Lung (tissue), 12 donors: ENCODE data around the gene PDS5B. TPM values are rescaled to one million over a fixed set of nuclear protein-coding genes. Genes with fewer than 3 reads are reported as not detected.

Experiments used
- ATAC-seq: fragments of 200-7000 bp; cut with Tn5 transposase; one replicate; pipeline ENCODE4 v1.9.1; 2020; ENCODE audit warnings: moderate number of reproducible peaks; ENCODE audit not compliant: insufficient read depth, low FRiP score
- DNase-seq, 3 donors: peaks; one replicate each; pipeline ENCODE4 v3.0.0-alpha.2; 2013 to 2017
- H3K27ac ChIP-seq, 2 donors: one replicate each; pipeline ENCODE4 v1.5.1; 2013; ENCODE audit warnings: mild to moderate bottlenecking in 2 of 2, moderate library complexity in 2 of 2, control low read depth in 1 of 2, inconsistent platforms in 1 of 2, low read depth in 1 of 2, low read length in 1 of 2
- H3K27me3 ChIP-seq, 3 donors: one replicate each; pipeline ENCODE4 v1.5.1; 2013; ENCODE audit warnings: low read length in 2 of 3; ENCODE audit not compliant: control insufficient read depth in 3 of 3, insufficient read depth in 3 of 3
- H3K36me3 ChIP-seq, 4 donors: one replicate each; pipeline ENCODE4 v1.5.1; 2013; ENCODE audit warnings: low read length in 4 of 4, mild to moderate bottlenecking in 1 of 4, moderate library complexity in 1 of 4; ENCODE audit not compliant: control insufficient read depth in 4 of 4, insufficient read depth in 4 of 4
- H3K4me1 ChIP-seq, 5 donors: one replicate each; pipeline ENCODE4 v1.5.1; 2013; ENCODE audit warnings: low read length in 5 of 5, mild to moderate bottlenecking in 2 of 5, moderate library complexity in 1 of 5; ENCODE audit not compliant: control insufficient read depth in 5 of 5, insufficient read depth in 5 of 5
- H3K4me3 ChIP-seq: one replicate; pipeline ENCODE4 v1.5.1; 2013; ENCODE audit warnings: mild to moderate bottlenecking, control low read depth, moderate library complexity
- H3K9ac ChIP-seq, 2 donors: one replicate each; pipeline ENCODE4 v1.5.1; 2013; ENCODE audit warnings: low read length in 2 of 2, control low read depth in 1 of 2; ENCODE audit not compliant: insufficient read depth in 1 of 2
- H3K9me3 ChIP-seq, 4 donors: one replicate each; pipeline ENCODE4 v1.5.1; 2013; ENCODE audit warnings: low read length in 3 of 4, mild to moderate bottlenecking in 1 of 4, moderate library complexity in 1 of 4; ENCODE audit not compliant: control insufficient read depth in 4 of 4, insufficient read depth in 3 of 4
- CTCF ChIP-seq: IDR thresholded peaks from 2 replicates; pipeline ENCODE4 v1.5.1; 2012; ENCODE audit warnings: mild to moderate bottlenecking; ENCODE audit errors: control extremely low read depth, extremely low read depth
- WGBS, 2 donors: extraction: QIAGEN DNeasy Blood & Tissue Kit; methylation state at CpG; one replicate each; pipeline ENCODE4 v1.1.7; 2013; 5-methylcytosine and 5-hydroxymethylcytosine counted together
- polyA plus RNA-seq, 2 donors: library from polyadenylated mRNA; stranded (reverse); fragments of 200-250 nt; gene quantifications; one replicate each; pipeline ENCODE4 v1.2.1, GENCODE V29; 2013
- total RNA-seq, 2 donors: library from RNA; depleted of rRNA in 1 of 2; stranded (reverse); fragments of >200 nt in 1 of 2; gene quantifications; one replicate each; pipeline ENCODE4 v1.2.1, GENCODE V29; 2014 to 2021
- donor health status: control.
- donor health status: control.
- donor health status: Bipolar disorder and iron deficiency.
- donor health status: healthy.
- donor health status: DM: yes; HTN: yes; CAD: no.

Gene PDS5B
- total and polyA plus RNA-seq, 4 donors: 5.3 to 111 (median 19.3) TPM

GRCh38 chr13:32736648-32737047 lies 150.4 kb downstream of the PDS5B start:
- Histone ChIP-seq H3K27me3 (no peaks in the 10 kb centered on the region), H3K27ac (no peak overlapping the region), H3K4me3 (no peak overlapping the region), H3K36me3 (peaks cover 0 to 10% (median 3%) of the 10 kb centered on the region in 4 donors), H3K9me3 (no peaks in the 10 kb centered on the region), H3K9ac (no peak overlapping the region), H3K4me1 (peaks cover 0 to 14% (median 0%) of the 10 kb centered on the region in 5 donors)
- WGBS, 2 donors: 24 to 64% methylated on average over 4 of the region's 4 CpGs
- ATAC-seq: no peak
- TF ChIP-seq CTCF: no peak
- DNase-seq: peak in 1 of 3 donors; percentile 18

- no peaks in the 10 kb centered on the region for H3K9me3 ChIP-seq
- TF ChIP-seq CTCF: no peak
- H3K4me3 ChIP-seq: no peak overlapping the region
- no peaks in the 10 kb centered on the region for H3K27me3 ChIP-seq
- H3K9ac ChIP-seq: peak overlapping the region; percentile 12 to 85
- 11 to 24% methylated on average over 2 of the region's 2 CpGs for WGBS, 2 donors
- ATAC-seq (no peak), DNase-seq (peak in 2 of 3 donors; percentile 34 to 42)
- peak overlapping the region in 1 of 2 donors; percentile 45 for H3K27ac ChIP-seq
- H3K36me3 ChIP-seq: peaks cover 0 to 10% (median 4%) of the 10 kb centered on the region in 4 donors
- H3K4me1 ChIP-seq: peaks cover 0 to 10% (median 0%) of the 10 kb centered on the region in 5 donors
Observed at GRCh38 chr13:32737111-32737571, 150.9 kb downstream of the PDS5B start.

- no peak overlapping the region for H3K27ac ChIP-seq
- H3K27me3 ChIP-seq: no peaks in the 10 kb centered on the region
- no peak for TF ChIP-seq CTCF
- peak; percentile 61 for ATAC-seq
- peak overlapping the region in 1 of 2 donors; percentile 12 for H3K9ac ChIP-seq
- 59 to 88% methylated on average over 1 of the region's 1 CpG for WGBS, 2 donors
- no peaks in the 10 kb centered on the region for H3K9me3 ChIP-seq
- DNase-seq: no peak
- H3K4me1 ChIP-seq: peaks cover 0 to 9% (median 0%) of the 10 kb centered on the region in 5 donors
- H3K4me3 ChIP-seq: no peak overlapping the region
- peaks cover 0 to 10% (median 4%) of the 10 kb centered on the region in 4 donors for H3K36me3 ChIP-seq
Observed at GRCh38 chr13:32737679-32738078, 151.4 kb downstream of the PDS5B start.

- no peak for DNase-seq
- H3K4me1 ChIP-seq: no peaks in the 10 kb centered on the region
- H3K27ac ChIP-seq: no peak overlapping the region
- 98 to 100% methylated on average over 1 of the region's 1 CpG for WGBS, 2 donors
- H3K36me3 ChIP-seq: peaks cover 2 to 15% (median 11%) of the 10 kb centered on the region in 4 donors
- no peaks in the 10 kb centered on the region for H3K9me3 ChIP-seq
- H3K27me3 ChIP-seq: no peaks in the 10 kb centered on the region
- no peak for TF ChIP-seq CTCF
- no peak overlapping the region for H3K4me3 ChIP-seq
- no peak for ATAC-seq
- no peak overlapping the region for H3K9ac ChIP-seq
Observed at GRCh38 chr13:32745509-32745908, 159.3 kb downstream of the PDS5B start.
